Mesenchymal stem cell (in vitro differentiated cells and primary cell): Measurements from ENCODE around the gene DNM1.
A peak's percentile ranks its signal among the peaks of the same experiment; 100 is the strongest.

Experiments used
- DNase-seq: peaks from one replicate; pipeline ENCODE4 v3.0.0-alpha.2; 2013
- H2AFZ ChIP-seq: one replicate; pipeline ENCODE4 v1.6.1; 2013; ENCODE audit warnings: low read depth, mild to moderate bottlenecking, control low read depth, inconsistent platforms, low read length, moderate library complexity
- H2AK5ac ChIP-seq: 2 replicates; pipeline ENCODE4 v1.6.1; 2013; ENCODE audit warnings: low read length, moderate library complexity, mild to moderate bottlenecking, inconsistent platforms; ENCODE audit not compliant: severe bottlenecking
- H2BK120ac ChIP-seq: one replicate; pipeline ENCODE4 v1.6.1; 2013; ENCODE audit warnings: low read depth, mild to moderate bottlenecking, inconsistent platforms, low read length, moderate library complexity
- H2BK12ac ChIP-seq, 2 experiments: one replicate each; pipeline ENCODE4 v1.6.1; 2013; ENCODE audit warnings: inconsistent platforms in 2 of 2, low read length in 2 of 2, mild to moderate bottlenecking in 2 of 2, moderate library complexity in 2 of 2, control low read depth in 1 of 2
- H2BK15ac ChIP-seq: one replicate; pipeline ENCODE4 v1.6.1; 2013; ENCODE audit warnings: mild to moderate bottlenecking, low read depth, inconsistent platforms; ENCODE audit not compliant: poor library complexity, severe bottlenecking
- H2BK5ac ChIP-seq: 2 replicates; pipeline ENCODE4 v1.6.1; 2013; ENCODE audit warnings: low read depth, mild to moderate bottlenecking, low read length, control low read depth, inconsistent platforms; ENCODE audit not compliant: poor library complexity, severe bottlenecking
- H3K14ac ChIP-seq, 2 experiments: one replicate each; pipeline ENCODE4 v1.6.1; 2013; ENCODE audit warnings: inconsistent platforms in 2 of 2, low read length in 2 of 2, control low read depth in 1 of 2, mild to moderate bottlenecking in 1 of 2, moderate library complexity in 1 of 2
- H3K18ac ChIP-seq, 2 experiments: one replicate each; pipeline ENCODE4 v1.6.1; 2013; ENCODE audit warnings: inconsistent platforms in 2 of 2, low read length in 2 of 2, control low read depth in 1 of 2, low read depth in 1 of 2, mild to moderate bottlenecking in 1 of 2
- H3K23ac ChIP-seq, 2 experiments: one replicate each; pipeline ENCODE4 v1.6.1; 2013; ENCODE audit warnings: inconsistent platforms in 2 of 2, low read length in 2 of 2, mild to moderate bottlenecking in 2 of 2, moderate library complexity in 2 of 2, control low read depth in 1 of 2
- H3K27ac ChIP-seq: 2 replicates; pipeline ENCODE4 v1.5.1; 2013; ENCODE audit warnings: mild to moderate bottlenecking, moderate library complexity, low read length, control low read depth, inconsistent platforms; ENCODE audit not compliant: poor library complexity, severe bottlenecking
- H3K27me3 ChIP-seq, 2 experiments: 2 replicates each; pipeline versions ENCODE4 v1.6.1 to v1.7.0; 2013; ENCODE audit warnings: low read length in 2 of 2, mild to moderate bottlenecking in 2 of 2, moderate library complexity in 2 of 2, control low read depth in 1 of 2, inconsistent platforms in 1 of 2; ENCODE audit not compliant: control insufficient read depth in 1 of 2, insufficient read depth in 1 of 2
- H3K36me3 ChIP-seq, 2 experiments: 2 replicates each; pipeline versions ENCODE4 v1.6.1 to v1.7.0; 2013; ENCODE audit warnings: low read length in 2 of 2, control low read depth in 1 of 2, inconsistent platforms in 1 of 2, low read depth in 1 of 2, mild to moderate bottlenecking in 1 of 2; ENCODE audit not compliant: insufficient read depth in 2 of 2, control insufficient read depth in 1 of 2
- H3K4ac ChIP-seq, 2 experiments: one replicate each; pipeline ENCODE4 v1.6.1; 2013; ENCODE audit warnings: inconsistent platforms in 2 of 2, low read length in 2 of 2, mild to moderate bottlenecking in 2 of 2, moderate library complexity in 2 of 2, control low read depth in 1 of 2, low read depth in 1 of 2
- H3K4me1 ChIP-seq: 2 replicates; pipeline ENCODE4 v1.6.1; 2013; ENCODE audit warnings: low read depth, low read length, control low read depth; ENCODE audit not compliant: control insufficient read depth, insufficient read depth
- H3K4me2 ChIP-seq: 2 replicates; pipeline ENCODE4 v1.6.1; 2013; ENCODE audit warnings: low read length, mild to moderate bottlenecking, inconsistent platforms; ENCODE audit not compliant: poor library complexity, severe bottlenecking
- H3K4me3 ChIP-seq, 2 experiments: 2 replicates each; pipeline versions ENCODE4 v1.5.1 to v1.7.0; 2013; ENCODE audit warnings: low read length in 2 of 2, mild to moderate bottlenecking in 2 of 2, control low read depth in 1 of 2, low read depth in 1 of 2; ENCODE audit not compliant: insufficient read depth in 1 of 2
- H3K79me1 ChIP-seq: replicated peaks from 2 replicates; pipeline ENCODE4 v1.6.1; 2013; ENCODE audit warnings: mild to moderate bottlenecking, control low read depth, low read length, inconsistent platforms; ENCODE audit not compliant: poor library complexity, severe bottlenecking
- H3K9ac ChIP-seq: 2 replicates; pipeline ENCODE4 v1.7.0; 2013; ENCODE audit warnings: mild to moderate bottlenecking, low read length, moderate library complexity
- H3K9me3 ChIP-seq: 2 replicates; pipeline ENCODE4 v1.7.0; 2013; ENCODE audit warnings: mild to moderate bottlenecking, low read length; ENCODE audit not compliant: control insufficient read depth
- H4K8ac ChIP-seq: one replicate; pipeline ENCODE4 v1.6.1; 2013; ENCODE audit warnings: inconsistent platforms, mild to moderate bottlenecking, low read length, moderate library complexity
- H4K91ac ChIP-seq: one replicate; pipeline ENCODE4 v1.6.1; 2013; ENCODE audit warnings: mild to moderate bottlenecking, low read length, inconsistent platforms
- WGBS: methylation state at CpG from one replicate; pipeline ENCODE4 v1.1.7; 2013; ENCODE audit warnings: mixed read lengths; 5-methylcytosine and 5-hydroxymethylcytosine counted together

The DNM1 gene

DNA sequence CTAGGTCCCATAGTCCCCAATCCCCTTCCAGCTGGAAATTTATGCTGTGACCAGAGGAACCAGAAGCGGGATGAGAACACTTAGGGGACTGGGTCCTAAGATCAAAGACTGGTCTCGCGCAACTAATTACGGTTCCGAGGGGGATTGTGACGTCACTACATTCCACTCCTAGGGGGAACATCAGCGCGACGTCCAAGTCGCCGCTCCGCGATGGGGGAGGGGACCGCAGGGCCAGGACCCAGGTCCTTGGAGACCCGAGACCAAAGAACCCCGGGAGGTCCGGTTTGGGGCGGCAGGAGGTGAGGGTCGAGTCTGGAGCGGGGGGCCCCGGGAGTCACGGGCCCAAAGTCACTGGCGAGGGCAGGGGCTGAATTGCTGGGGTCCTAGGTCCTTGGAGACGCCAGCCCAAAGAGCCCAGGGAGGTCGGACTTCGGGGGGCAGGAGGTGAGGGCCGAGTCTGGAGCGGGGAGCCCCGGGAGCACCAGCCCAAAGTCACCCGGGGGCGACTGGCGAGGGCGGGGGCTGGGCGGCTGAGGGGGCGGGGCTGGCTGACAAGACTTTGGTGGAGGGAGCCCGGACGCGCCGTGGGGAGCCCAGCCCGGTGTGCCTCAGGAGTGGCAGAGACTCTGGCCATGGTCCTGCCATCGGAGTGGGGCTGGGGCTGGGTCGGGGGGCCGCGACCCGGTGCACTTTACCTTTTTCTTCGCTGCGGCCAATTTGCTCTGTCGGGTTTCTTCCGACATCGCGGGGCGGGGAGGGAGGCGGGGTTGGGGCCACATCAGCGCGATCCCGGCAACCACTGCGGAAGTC lies 72.2 kb downstream of the DNM1 start, which contains the start of gene GOLGA2:
GOLGA2 (minus strand) TSS at position 810 of the 810 bp plus-strand sequence; CDS start at position 779, 31 bp downstream.
- Histone ChIP-seq H2AK5ac (peak within 1 kb of the TSS; percentile 21), H3K27ac (peak within 1 kb of the TSS; percentile 67), H3K4me1 (peaks cover 17% of the 10 kb centered on the region), H2BK15ac (peak within 1 kb of the TSS; percentile 87), H3K4me2 (peak within 1 kb of the TSS; percentile 72), H4K8ac (peak within 1 kb of the TSS; percentile 92), H3K18ac (peak within 1 kb of the TSS; percentile 92 to 99), H3K36me3 (peaks cover 23 to 44% of the 10 kb centered on the region in 2 experiments), H2BK5ac (peak within 1 kb of the TSS; percentile 75), H3K9ac (peak within 1 kb of the TSS; percentile 99), H3K14ac (peak within 1 kb of the TSS in 1 of 2 experiments; percentile 94), H3K23ac (peak within 1 kb of the TSS in 1 of 2 experiments; percentile 84), H2AFZ (peak within 1 kb of the TSS; percentile 81), H3K79me1 (peaks cover 33% of the 10 kb centered on the region), H2BK120ac (peak within 1 kb of the TSS; percentile 94), H3K4me3 (peak within 1 kb of the TSS; percentile 74 to 98), H2BK12ac (peak within 1 kb of the TSS in 1 of 2 experiments; percentile 70), H3K9me3 (no peaks in the 10 kb centered on the region), H4K91ac (peak within 1 kb of the TSS; percentile 88), H3K4ac (peak within 1 kb of the TSS; percentile 79 to 97), H3K27me3 (no peaks in the 10 kb centered on the region)
- under 1% methylated on average over 57 of the region's 57 CpGs for WGBS
- DNase-seq = peak; percentile 85

DNA sequence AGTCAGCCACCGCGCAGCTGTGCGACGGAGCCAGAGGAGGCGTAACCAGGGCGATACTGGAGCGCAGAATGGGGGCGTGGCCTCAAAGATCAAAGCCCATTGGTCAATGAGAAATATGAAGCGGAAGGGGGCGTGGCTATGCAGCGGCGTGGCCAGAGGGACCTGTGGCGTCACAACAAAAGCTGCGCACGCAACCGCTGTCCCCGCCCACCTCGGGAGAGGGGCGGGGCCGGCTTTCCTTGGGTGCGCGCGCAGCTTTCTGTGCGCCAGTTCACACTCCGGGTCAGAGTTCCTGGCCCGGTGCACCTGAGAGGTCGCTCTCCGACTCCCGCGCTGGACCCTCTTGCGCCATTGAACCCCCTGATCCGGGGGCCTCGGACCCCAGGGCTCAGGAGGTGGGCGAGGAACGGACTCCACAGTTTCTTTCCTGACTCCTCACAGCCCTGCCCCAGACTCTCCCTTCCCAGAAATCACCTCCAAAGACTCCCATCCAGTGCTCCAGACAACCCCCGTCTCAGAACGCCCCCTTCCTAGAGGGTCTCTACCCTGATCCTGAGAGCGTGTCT lies 72.9 kb downstream of the DNM1 start, which contains the start of gene SWI5:
SWI5 (plus strand) TSS at position 269 of the 566 bp plus-strand sequence.
- Histone ChIP-seq H2AFZ (peak within 1 kb of the TSS; percentile 81), H3K9me3 (no peaks in the 10 kb centered on the region), H3K79me1 (peaks cover 30% of the 10 kb centered on the region), H2AK5ac (peak within 1 kb of the TSS; percentile 21), H3K4me2 (peak within 1 kb of the TSS; percentile 72), H4K8ac (peak within 1 kb of the TSS; percentile 92), H3K18ac (peak within 1 kb of the TSS; percentile 92 to 99), H3K23ac (peak within 1 kb of the TSS in 1 of 2 experiments; percentile 84), H3K14ac (peak within 1 kb of the TSS in 1 of 2 experiments; percentile 94), H3K36me3 (peaks cover 19 to 39% of the 10 kb centered on the region in 2 experiments), H2BK12ac (peak within 1 kb of the TSS in 1 of 2 experiments; percentile 70), H3K4ac (peak within 1 kb of the TSS; percentile 79 to 97), H3K27me3 (no peaks in the 10 kb centered on the region), H3K27ac (peak within 1 kb of the TSS; percentile 67), H2BK15ac (peak within 1 kb of the TSS; percentile 87), H3K4me1 (peaks cover 17% of the 10 kb centered on the region), H3K9ac (peak within 1 kb of the TSS; percentile 99), H3K4me3 (peak within 1 kb of the TSS; percentile 74 to 98), H2BK5ac (peak within 1 kb of the TSS; percentile 75), H4K91ac (peak within 1 kb of the TSS; percentile 88), H2BK120ac (peak within 1 kb of the TSS; percentile 94)
- peak; percentile 98 for DNase-seq
- under 1% methylated on average over 38 of the region's 38 CpGs for WGBS

DNA sequence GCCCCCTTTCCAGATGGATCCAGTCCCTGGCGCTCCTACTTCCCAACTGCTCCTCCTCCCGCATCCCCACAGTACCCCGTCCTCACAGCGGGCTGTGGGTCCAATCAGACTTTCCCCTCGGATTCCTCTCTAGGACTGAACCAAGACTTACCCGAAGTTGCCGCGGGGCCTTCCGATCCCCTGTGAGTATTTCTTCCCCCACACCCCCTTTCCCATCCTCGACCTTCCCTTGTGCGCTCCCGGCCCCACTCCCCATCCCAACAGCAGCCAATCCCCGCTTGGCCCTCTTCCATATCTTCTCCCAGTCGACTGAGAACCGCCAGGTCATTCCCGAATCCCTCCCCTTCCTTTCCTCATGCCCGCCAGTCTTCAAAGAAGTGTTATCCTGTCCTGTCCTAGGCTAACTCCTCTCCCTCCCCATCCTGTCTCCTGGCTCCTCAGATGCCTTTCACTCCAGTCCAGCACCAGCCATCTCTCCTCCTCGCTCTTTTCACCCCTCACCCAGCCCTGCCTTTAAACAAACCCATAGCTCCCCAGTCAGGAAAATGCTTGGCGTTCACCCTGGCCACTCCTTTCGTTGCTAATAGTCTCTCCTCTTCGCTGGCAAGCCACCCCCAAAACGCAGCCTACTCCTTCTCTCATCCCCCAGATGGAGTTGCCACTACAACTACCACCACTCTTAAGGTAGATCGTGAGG lies 73.5 kb downstream of the DNM1 start:
- Histone ChIP-seq H3K79me1 (peaks cover 26% of the 10 kb centered on the region), H2AK5ac (no peak overlapping the region), H3K27ac (peak overlapping the region; percentile 41), H3K4me1 (peaks cover 13% of the 10 kb centered on the region), H3K27me3 (no peaks in the 10 kb centered on the region), H3K9ac (peak overlapping the region; percentile 97), H3K9me3 (no peaks in the 10 kb centered on the region), H3K4ac (peak overlapping the region in 1 of 2 experiments; percentile 76), H3K4me2 (peak overlapping the region; percentile 66), H2BK120ac (no peak overlapping the region), H4K91ac (no peak overlapping the region), H2BK15ac (peak overlapping the region; percentile 17), H2BK5ac (peak overlapping the region; percentile 4), H4K8ac (peak overlapping the region; percentile 4), H2AFZ (peak overlapping the region; percentile 81), H3K18ac (peak overlapping the region in 1 of 2 experiments; percentile 87), H2BK12ac (peak overlapping the region in 1 of 2 experiments; percentile 70), H3K4me3 (peak overlapping the region; percentile 74 to 96), H3K14ac (peak overlapping the region in 1 of 2 experiments; percentile 94), H3K23ac (peak overlapping the region in 1 of 2 experiments; percentile 84), H3K36me3 (peaks cover 13 to 33% of the 10 kb centered on the region in 2 experiments)
- WGBS = 9% methylated on average over 23 of the region's 23 CpGs
- peak; percentile 68 for DNase-seq
